Peyer's patch (tissue), 4 donors: ENCODE measurements around the gene HMGB4.

Experiments
- POLR2A ChIP-seq, 2 donors: fragments of 450-650 bp; IDR thresholded peaks; one replicate each; pipeline ENCODE4 v1.5.1; 2017; ENCODE audit warnings: antibody characterized with exemption in 2 of 2, mild to moderate bottlenecking in 2 of 2, moderate library complexity in 2 of 2
- TF ChIP-seq, protein P1 (sequence below), 6 experiments: fragments of 450-650 bp in 4 of 6; fragments of 200-600 bp in 2 of 6; sonication (generic) in 1 of 6; IDR thresholded peaks; one replicate each; pipeline ENCODE4 v1.5.1; 2017 to 2019; ENCODE audit warnings: antibody characterized with exemption in 6 of 6, mild to moderate bottlenecking in 3 of 6, moderate library complexity in 1 of 6

DNA sequence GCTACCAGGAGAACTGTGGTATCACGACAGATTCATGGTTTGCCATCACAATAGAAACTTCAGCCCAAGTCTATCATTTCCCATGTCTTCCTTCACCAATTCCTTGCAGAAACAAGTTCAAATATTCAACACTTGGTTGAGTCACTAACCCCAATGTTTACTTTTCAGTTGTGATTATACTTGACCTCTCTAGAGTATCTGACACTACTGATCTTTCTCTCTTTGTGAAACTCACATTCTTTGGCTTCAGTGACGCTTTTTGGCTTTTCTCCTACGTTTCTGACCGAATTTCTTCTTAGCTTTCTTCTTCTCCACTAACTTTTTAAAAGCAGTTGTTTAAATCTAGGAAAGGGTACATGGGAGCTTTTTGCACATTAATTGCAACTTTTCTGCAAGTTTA is 48.8 kb upstream of the HMGB4 start:
- TF ChIP-seq POLR2A (IDR thresholded peaks at IDR 0.05) = no peak
- TF ChIP-seq, protein P1, sequence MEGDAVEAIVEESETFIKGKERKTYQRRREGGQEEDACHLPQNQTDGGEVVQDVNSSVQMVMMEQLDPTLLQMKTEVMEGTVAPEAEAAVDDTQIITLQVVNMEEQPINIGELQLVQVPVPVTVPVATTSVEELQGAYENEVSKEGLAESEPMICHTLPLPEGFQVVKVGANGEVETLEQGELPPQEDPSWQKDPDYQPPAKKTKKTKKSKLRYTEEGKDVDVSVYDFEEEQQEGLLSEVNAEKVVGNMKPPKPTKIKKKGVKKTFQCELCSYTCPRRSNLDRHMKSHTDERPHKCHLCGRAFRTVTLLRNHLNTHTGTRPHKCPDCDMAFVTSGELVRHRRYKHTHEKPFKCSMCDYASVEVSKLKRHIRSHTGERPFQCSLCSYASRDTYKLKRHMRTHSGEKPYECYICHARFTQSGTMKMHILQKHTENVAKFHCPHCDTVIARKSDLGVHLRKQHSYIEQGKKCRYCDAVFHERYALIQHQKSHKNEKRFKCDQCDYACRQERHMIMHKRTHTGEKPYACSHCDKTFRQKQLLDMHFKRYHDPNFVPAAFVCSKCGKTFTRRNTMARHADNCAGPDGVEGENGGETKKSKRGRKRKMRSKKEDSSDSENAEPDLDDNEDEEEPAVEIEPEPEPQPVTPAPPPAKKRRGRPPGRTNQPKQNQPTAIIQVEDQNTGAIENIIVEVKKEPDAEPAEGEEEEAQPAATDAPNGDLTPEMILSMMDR (IDR thresholded peaks at IDR 0.05) = no peak
